ENCODE measurements around the gene TMUB2. TPM values are rescaled to one million over a fixed set of nuclear protein-coding genes. Genes with fewer than 3 reads are reported as not detected.

Gene TMUB2
- total and polyA plus RNA-seq, 2 of the 13 experiments (the other 11 are each of a cell fraction or from before 2014, with no cell fraction given), result 26.9 to 50.8 TPM

DNA sequence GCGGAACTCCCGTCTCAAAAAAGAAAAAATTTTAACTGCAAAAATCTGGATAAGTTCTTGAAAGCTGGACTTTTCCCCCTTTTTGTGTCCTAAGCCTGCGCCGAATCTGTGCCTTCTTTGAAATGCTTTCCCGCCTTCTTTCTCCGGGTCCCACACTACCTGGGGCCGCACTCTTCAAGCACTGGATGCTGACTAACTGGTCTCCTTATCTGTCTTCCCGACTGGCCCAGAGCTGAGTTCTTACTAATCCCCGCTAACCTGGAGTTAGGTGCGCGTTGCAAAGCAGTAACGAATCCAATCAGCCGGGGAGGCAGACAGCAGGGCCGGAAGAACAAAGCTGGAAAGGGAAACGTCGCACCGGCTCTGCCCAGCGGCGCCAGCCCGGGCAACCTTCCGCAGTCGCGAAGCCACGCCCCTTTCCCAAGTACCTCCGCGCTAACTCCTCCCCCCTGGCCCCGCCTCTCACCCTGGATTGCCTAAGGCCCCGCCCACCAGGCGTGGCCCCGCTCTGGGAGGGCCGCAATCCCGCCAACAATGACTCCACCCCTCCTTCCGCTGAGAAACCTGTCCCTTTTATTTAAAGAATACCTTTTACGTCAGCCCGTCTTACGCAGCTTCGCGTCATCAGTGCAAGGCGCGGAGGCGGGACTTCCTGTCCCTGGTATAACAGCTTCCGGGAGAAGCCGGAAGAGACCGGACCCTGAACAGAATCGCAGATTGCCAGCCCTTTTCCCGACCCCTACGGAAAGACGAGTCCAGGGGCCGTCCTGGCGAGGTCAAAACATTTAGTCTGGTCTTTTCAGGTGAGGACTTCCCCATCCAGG, at the start of gene TMUB2 (continued):
- TF ChIP-seq TRIM22 (IDR thresholded peaks at IDR 0.05), result no peak
- TF ChIP-seq, protein P1, sequence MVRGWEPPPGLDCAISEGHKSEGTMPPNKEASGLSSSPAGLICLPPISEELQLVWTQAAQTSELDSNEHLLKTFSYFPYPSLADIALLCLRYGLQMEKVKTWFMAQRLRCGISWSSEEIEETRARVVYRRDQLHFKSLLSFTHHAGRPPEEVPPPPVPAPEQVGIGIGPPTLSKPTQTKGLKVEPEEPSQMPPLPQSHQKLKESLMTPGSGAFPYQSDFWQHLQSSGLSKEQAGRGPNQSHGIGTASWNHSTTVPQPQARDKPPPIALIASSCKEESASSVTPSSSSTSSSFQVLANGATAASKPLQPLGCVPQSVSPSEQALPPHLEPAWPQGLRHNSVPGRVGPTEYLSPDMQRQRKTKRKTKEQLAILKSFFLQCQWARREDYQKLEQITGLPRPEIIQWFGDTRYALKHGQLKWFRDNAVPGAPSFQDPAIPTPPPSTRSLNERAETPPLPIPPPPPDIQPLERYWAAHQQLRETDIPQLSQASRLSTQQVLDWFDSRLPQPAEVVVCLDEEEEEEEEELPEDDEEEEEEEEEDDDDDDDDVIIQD (CRISPR knock-in tag; IDR thresholded peaks at IDR 0.05; ENCODE audit: low read depth), result peak; percentile 35; the same call in 1 of the 2 replicates
- no peak for TF ChIP-seq WIZ (CRISPR knock-in tag; IDR thresholded peaks at IDR 0.05)
- TF ChIP-seq DMTF1 (CRISPR knock-in tag; IDR thresholded peaks at IDR 0.05), result no peak; the same call in 1 of the 2 replicates
- peak; percentile 56 for TF ChIP-seq ZSCAN29 (CRISPR knock-in tag; conservative IDR thresholded peaks at IDR 0.05)
- TF ChIP-seq, protein P2, sequence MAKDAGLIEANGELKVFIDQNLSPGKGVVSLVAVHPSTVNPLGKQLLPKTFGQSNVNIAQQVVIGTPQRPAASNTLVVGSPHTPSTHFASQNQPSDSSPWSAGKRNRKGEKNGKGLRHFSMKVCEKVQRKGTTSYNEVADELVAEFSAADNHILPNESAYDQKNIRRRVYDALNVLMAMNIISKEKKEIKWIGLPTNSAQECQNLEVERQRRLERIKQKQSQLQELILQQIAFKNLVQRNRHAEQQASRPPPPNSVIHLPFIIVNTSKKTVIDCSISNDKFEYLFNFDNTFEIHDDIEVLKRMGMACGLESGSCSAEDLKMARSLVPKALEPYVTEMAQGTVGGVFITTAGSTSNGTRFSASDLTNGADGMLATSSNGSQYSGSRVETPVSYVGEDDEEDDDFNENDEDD (CRISPR knock-in tag; IDR thresholded peaks at IDR 0.05; ENCODE audit: borderline replicate concordance), result peak; percentile 88
- peak; percentile 77 for TF ChIP-seq ZMYM4 (CRISPR knock-in tag; IDR thresholded peaks at IDR 0.05)
- TF ChIP-seq NFIB (CRISPR knock-in tag; IDR thresholded peaks at IDR 0.05; ENCODE audit: borderline replicate concordance), result no peak
- TF ChIP-seq, protein P3, sequence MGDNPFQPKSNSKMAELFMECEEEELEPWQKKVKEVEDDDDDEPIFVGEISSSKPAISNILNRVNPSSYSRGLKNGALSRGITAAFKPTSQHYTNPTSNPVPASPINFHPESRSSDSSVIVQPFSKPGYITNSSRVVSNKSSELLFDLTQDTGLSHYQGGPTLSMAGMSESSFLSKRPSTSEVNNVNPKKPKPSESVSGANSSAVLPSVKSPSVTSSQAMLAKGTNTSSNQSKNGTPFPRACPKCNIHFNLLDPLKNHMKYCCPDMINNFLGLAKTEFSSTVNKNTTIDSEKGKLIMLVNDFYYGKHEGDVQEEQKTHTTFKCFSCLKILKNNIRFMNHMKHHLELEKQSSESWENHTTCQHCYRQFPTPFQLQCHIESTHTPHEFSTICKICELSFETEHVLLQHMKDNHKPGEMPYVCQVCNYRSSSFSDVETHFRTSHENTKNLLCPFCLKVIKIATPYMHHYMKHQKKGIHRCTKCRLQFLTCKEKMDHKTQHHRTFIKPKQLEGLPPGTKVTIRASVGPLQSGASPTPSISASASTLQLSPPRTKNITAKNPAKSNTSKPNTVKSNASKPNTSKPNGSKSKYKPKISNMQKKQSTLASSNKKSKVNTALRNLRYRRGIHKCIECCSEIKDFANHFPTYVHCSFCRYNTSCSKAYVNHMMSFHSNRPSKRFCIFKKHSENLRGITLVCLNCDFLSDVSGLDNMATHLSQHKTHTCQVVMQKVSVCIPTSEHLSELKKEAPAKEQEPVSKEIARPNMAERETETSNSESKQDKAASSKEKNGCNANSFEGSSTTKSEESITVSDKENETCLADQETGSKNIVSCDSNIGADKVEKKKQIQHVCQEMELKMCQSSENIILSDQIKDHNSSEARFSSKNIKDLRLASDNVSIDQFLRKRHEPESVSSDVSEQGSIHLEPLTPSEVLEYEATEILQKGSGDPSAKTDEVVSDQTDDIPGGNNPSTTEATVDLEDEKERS (CRISPR knock-in tag; IDR thresholded peaks at IDR 0.05), result peak; percentile 59
- peak; percentile 54; the same call in 1 of the 2 replicates for TF ChIP-seq ZNF230 (CRISPR knock-in tag; IDR thresholded peaks at IDR 0.05)
- TF ChIP-seq JUNB (CRISPR knock-in tag; IDR thresholded peaks at IDR 0.05; ENCODE audit: borderline replicate concordance), result no peak
- peak; percentile 51 for TF ChIP-seq JARID2 (CRISPR knock-in tag; IDR thresholded peaks at IDR 0.05; ENCODE audit: insufficient replicate concordance)
- 0 out of 2 replicates have a peak, but pooled peaks have one; percentile 58 for TF ChIP-seq PRDM15 (CRISPR knock-in tag; IDR thresholded peaks at IDR 0.05)
- TF ChIP-seq ZNF891 (CRISPR knock-in tag; IDR thresholded peaks at IDR 0.05), result 0 out of 2 replicates have a peak, but pooled peaks have one; percentile 7

Data from HepG2 (cell line).